Testis (tissue), 2 donors: Measurements from ENCODE around the gene ELF5.

Source experiments
- CTCF ChIP-seq, 3 experiments: fragments of 450-650 bp in 2 of 3; fragments of 200-600 bp in 1 of 3; sonication (generic) in 1 of 3; IDR thresholded peaks; one replicate each; pipeline ENCODE4 v1.5.1; 2016 to 2019; ENCODE audit warnings: antibody characterized with exemption in 3 of 3, mild to moderate bottlenecking in 2 of 3, moderate library complexity in 1 of 3
- POLR2A ChIP-seq: fragments of 450-650 bp; IDR thresholded peaks from one replicate; pipeline ENCODE4 v1.6.1; 2017; ENCODE audit warnings: antibody characterized with exemption, mild to moderate bottlenecking, moderate library complexity

GRCh38 chr11:34562976-34563375 lies 49.4 kb upstream of the ELF5 start:
- TF ChIP-seq CTCF (IDR thresholded peaks at IDR 0.05), result no peak
- no peak for TF ChIP-seq POLR2A
